ENCODE results near the gene ARHGAP31. TPM values are rescaled to one million over a fixed set of nuclear protein-coding genes. Genes with fewer than 3 reads are reported as not detected.

The ARHGAP31 gene
- total and polyA plus RNA-seq, 2 experiments from 2014 or later, result 8.1 to 15.3 TPM

- Histone ChIP-seq H3F3A (ENCODE audit: insufficient read depth) (no peaks in the 10 kb centered on the region), H3K27ac (no peak overlapping the region), H2AFZ (no peak overlapping the region), H3K9me2 (ENCODE audit: insufficient read depth) (no peaks in the 10 kb centered on the region), H3K79me2 (ENCODE audit: insufficient read depth) (no peaks in the 10 kb centered on the region), H3K4me1 (ENCODE audit: insufficient read depth) (no peaks in the 10 kb centered on the region), H3K36me3 (ENCODE audit: low read depth) (peaks cover 23% of the 10 kb centered on the region; the same call in 1 of the 2 replicates), H3K27me3 (replicated peaks; ENCODE audit: insufficient read depth) (no peaks in the 10 kb centered on the region), H3K9ac (no peak overlapping the region), H4K20me1 (ENCODE audit: insufficient read depth) (no peaks in the 10 kb centered on the region), H3K4me2 (ENCODE audit: unreplicated experiment) (no peak overlapping the region), H3K9me3 (ENCODE audit: low read depth) (no peaks in the 10 kb centered on the region), H3K4me3 (no peak overlapping the region)
- no peak for TF ChIP-seq EZH2 (IDR thresholded peaks at IDR 0.05; ENCODE audit: insufficient read depth, poor library complexity, severe bottlenecking)
- TF ChIP-seq EZH2phosphoT487 (IDR thresholded peaks at IDR 0.05; ENCODE audit: insufficient read depth, low read depth), result no peak
- in situ Hi-C loops (cut with MboI), result no loop called here
- WGBS, 2 experiments (ENCODE audit: low coverage in 1 of 2, low lambda C conversion rate in 2 of 2, missing lambda C conversion rate in 2 of 2), result 87% methylated on average over 35 to 36 of the region's 36 CpGs
- no peak for DNase-seq
These were observed 107.6 kb downstream of the ARHGAP31 start for GRCh38 chr3:119401503-119402440.

GRCh38 chr3:119402791-119403190, 108.6 kb downstream of the ARHGAP31 start:
- Histone ChIP-seq H3K27me3 (replicated peaks; ENCODE audit: insufficient read depth) (no peaks in the 10 kb centered on the region), H3F3A (ENCODE audit: insufficient read depth) (no peaks in the 10 kb centered on the region), H2AFZ (no peak overlapping the region), H3K9me2 (ENCODE audit: insufficient read depth) (no peaks in the 10 kb centered on the region), H3K79me2 (ENCODE audit: insufficient read depth) (no peaks in the 10 kb centered on the region), H3K9ac (no peak overlapping the region), H3K4me1 (ENCODE audit: insufficient read depth) (no peaks in the 10 kb centered on the region), H3K4me3 (no peak overlapping the region), H3K4me2 (ENCODE audit: unreplicated experiment) (no peak overlapping the region), H3K36me3 (ENCODE audit: low read depth) (peaks cover 23% of the 10 kb centered on the region; the same call in 1 of the 2 replicates), H3K27ac (no peak overlapping the region), H3K9me3 (ENCODE audit: low read depth) (no peaks in the 10 kb centered on the region), H4K20me1 (ENCODE audit: insufficient read depth) (no peaks in the 10 kb centered on the region)
- WGBS, 2 experiments (ENCODE audit: low coverage in 1 of 2, low lambda C conversion rate in 2 of 2, missing lambda C conversion rate in 2 of 2), result 94 to 95% methylated on average over 1 of the region's 1 CpG
- TF ChIP-seq EZH2phosphoT487 (IDR thresholded peaks at IDR 0.05; ENCODE audit: insufficient read depth, low read depth) (no peak), EZH2 (IDR thresholded peaks at IDR 0.05; ENCODE audit: insufficient read depth, poor library complexity, severe bottlenecking) (no peak)
- in situ Hi-C loops (cut with MboI), result no loop called here
- no peak for DNase-seq

GRCh38 chr3:119403201-119403600, 109.0 kb downstream of the ARHGAP31 start:
- Histone ChIP-seq H3F3A (ENCODE audit: insufficient read depth) (no peaks in the 10 kb centered on the region), H4K20me1 (ENCODE audit: insufficient read depth) (no peaks in the 10 kb centered on the region), H3K27me3 (replicated peaks; ENCODE audit: insufficient read depth) (no peaks in the 10 kb centered on the region), H3K4me3 (no peak overlapping the region), H3K27ac (no peak overlapping the region), H3K9me2 (ENCODE audit: insufficient read depth) (no peaks in the 10 kb centered on the region), H3K79me2 (ENCODE audit: insufficient read depth) (no peaks in the 10 kb centered on the region), H3K4me1 (ENCODE audit: insufficient read depth) (no peaks in the 10 kb centered on the region), H3K9ac (no peak overlapping the region), H3K4me2 (ENCODE audit: unreplicated experiment) (no peak overlapping the region), H3K9me3 (ENCODE audit: low read depth) (no peaks in the 10 kb centered on the region), H3K36me3 (ENCODE audit: low read depth) (peaks cover 23% of the 10 kb centered on the region; the same call in 1 of the 2 replicates), H2AFZ (no peak overlapping the region)
- in situ Hi-C loops (cut with MboI), result no loop called here
- WGBS, 2 experiments (ENCODE audit: low coverage in 1 of 2, low lambda C conversion rate in 2 of 2, missing lambda C conversion rate in 2 of 2), result 78 to 85% methylated on average over 1 of the region's 1 CpG
- TF ChIP-seq EZH2 (IDR thresholded peaks at IDR 0.05; ENCODE audit: insufficient read depth, poor library complexity, severe bottlenecking) (no peak), EZH2phosphoT487 (IDR thresholded peaks at IDR 0.05; ENCODE audit: insufficient read depth, low read depth) (no peak)
- DNase-seq, result no peak

GRCh38 chr3:119405315-119405714, 111.1 kb downstream of the ARHGAP31 start:
- Histone ChIP-seq H3K4me3 (no peak overlapping the region), H3K4me1 (ENCODE audit: insufficient read depth) (no peaks in the 10 kb centered on the region), H3K9me3 (ENCODE audit: low read depth) (no peaks in the 10 kb centered on the region), H3K27ac (no peak overlapping the region), H3F3A (ENCODE audit: insufficient read depth) (no peaks in the 10 kb centered on the region), H3K4me2 (ENCODE audit: unreplicated experiment) (no peak overlapping the region), H3K79me2 (ENCODE audit: insufficient read depth) (no peaks in the 10 kb centered on the region), H2AFZ (no peak overlapping the region), H3K27me3 (replicated peaks; ENCODE audit: insufficient read depth) (no peaks in the 10 kb centered on the region), H4K20me1 (ENCODE audit: insufficient read depth) (no peaks in the 10 kb centered on the region), H3K9ac (no peak overlapping the region), H3K9me2 (ENCODE audit: insufficient read depth) (no peaks in the 10 kb centered on the region), H3K36me3 (ENCODE audit: low read depth) (peaks cover 19% of the 10 kb centered on the region; the same call in 1 of the 2 replicates)
- WGBS, 2 experiments (ENCODE audit: low coverage in 1 of 2, low lambda C conversion rate in 2 of 2, missing lambda C conversion rate in 2 of 2), result 58 to 64% methylated on average over 2 of the region's 2 CpGs
- DNase-seq, result no peak
- TF ChIP-seq EZH2 (IDR thresholded peaks at IDR 0.05; ENCODE audit: insufficient read depth, poor library complexity, severe bottlenecking), result no peak
- TF ChIP-seq EZH2phosphoT487 (IDR thresholded peaks at IDR 0.05; ENCODE audit: insufficient read depth, low read depth), result no peak
- in situ Hi-C loops (cut with MboI), result no loop called here

Measured in GM23248 (cell line).